GM23338 (cell line): ENCODE data around the gene NUDT4. TPM values are rescaled to one million over a fixed set of nuclear protein-coding genes. Genes with fewer than 3 reads are reported as not detected.

Experiments used
- ATAC-seq: fragments of 200-7000 bp; cut with Tn5 transposase; 3 replicates; pipeline ENCODE4 v1.9.1; 2020
- DNase-seq: peaks from one replicate; pipeline ENCODE4 v3.0.0-alpha.2; 2015; ENCODE audit warnings: low spot score
- H2AFZ ChIP-seq: fragments of 200-600 bp; sonication (generic); 2 replicates; pipeline ENCODE4 v1.8.0; 2016; ENCODE audit warnings: antibody characterized with exemption, mild to moderate bottlenecking, moderate library complexity
- H3F3A ChIP-seq: fragments of 200-600 bp; sonication (generic); replicated peaks from 2 replicates; pipeline ENCODE4 v1.8.0; 2017; ENCODE audit warnings: antibody characterized with exemption, mixed run types, low read depth
- H3K27ac ChIP-seq: fragments of 200-600 bp; sonication (generic); 2 replicates; pipeline ENCODE4 v1.6.1; 2016; ENCODE audit warnings: low read depth
- H3K27me3 ChIP-seq: fragments of 200-600 bp; sonication (generic); 2 replicates; pipeline ENCODE4 v1.8.0; 2016; ENCODE audit warnings: mild to moderate bottlenecking, mixed run types, moderate library complexity; ENCODE audit not compliant: insufficient read depth
- H3K36me3 ChIP-seq: fragments of 200-600 bp; sonication (generic); 2 replicates; pipeline ENCODE4 v1.8.0; 2016; ENCODE audit warnings: mild to moderate bottlenecking; ENCODE audit not compliant: insufficient read depth
- H3K4me1 ChIP-seq: fragments of 200-600 bp; sonication (generic); 2 replicates; pipeline ENCODE4 v1.8.0; 2016; ENCODE audit warnings: mild to moderate bottlenecking, moderate library complexity; ENCODE audit not compliant: insufficient read depth
- H3K4me2 ChIP-seq: fragments of 200-600 bp; sonication (generic); 2 replicates; pipeline ENCODE4 v1.7.1; 2017; ENCODE audit warnings: mixed run types
- H3K4me3 ChIP-seq: fragments of 200-600 bp; sonication (generic); 2 replicates; pipeline ENCODE4 v1.6.1; 2016; ENCODE audit warnings: mixed run types
- H3K79me2 ChIP-seq: fragments of 200-600 bp; sonication (generic); replicated peaks from 2 replicates; pipeline ENCODE4 v1.8.0; 2017; ENCODE audit warnings: mild to moderate bottlenecking; ENCODE audit not compliant: insufficient read depth
- H3K9me2 ChIP-seq: fragments of 200-600 bp; sonication (generic); 2 replicates; pipeline ENCODE4 v1.8.0; 2017; ENCODE audit not compliant: insufficient read depth
- H4K20me1 ChIP-seq: fragments of 200-600 bp; sonication (generic); replicated peaks from 2 replicates; pipeline ENCODE4 v1.8.0; 2017; ENCODE audit warnings: mild to moderate bottlenecking; ENCODE audit not compliant: insufficient read depth
- H3K27ac Mint-ChIP-seq: 2 replicates; pipeline ENCODE4 v1.8.0; 2020; ENCODE audit warnings: inconsistent platforms, mild to moderate bottlenecking, moderate library complexity, mixed read lengths
- H3K27me3 Mint-ChIP-seq: 3 replicates; pipeline ENCODE4 v1.8.0; 2022; ENCODE audit warnings: low read depth, mild to moderate bottlenecking, moderate library complexity, mixed read lengths, inconsistent platforms; ENCODE audit not compliant: insufficient read depth, poor library complexity
- H3K36me3 Mint-ChIP-seq: 3 replicates; pipeline ENCODE4 v1.8.0; 2021; ENCODE audit warnings: low read depth, mild to moderate bottlenecking, inconsistent platforms, moderate library complexity, mixed read lengths
- H3K4me1 Mint-ChIP-seq: 3 replicates; pipeline ENCODE4 v1.8.0; 2020; ENCODE audit warnings: mild to moderate bottlenecking, inconsistent platforms, mixed read lengths
- H3K4me3 Mint-ChIP-seq: 3 replicates; pipeline ENCODE4 v1.8.0; 2021; ENCODE audit warnings: moderate library complexity, mild to moderate bottlenecking, inconsistent platforms, mixed read lengths
- H3K9me3 Mint-ChIP-seq: 3 replicates; pipeline ENCODE4 v1.8.0; 2020; ENCODE audit warnings: moderate library complexity, mild to moderate bottlenecking, inconsistent platforms, mixed read lengths
- CREB1 ChIP-seq: fragments of 250-450 bp; sonication (Bioruptor Pico); IDR thresholded peaks from 2 replicates; pipeline ENCODE4 v1.5.0; 2020; ENCODE audit warnings: low read depth, mild to moderate bottlenecking, moderate library complexity
- CTCF ChIP-seq, 2 experiments: fragments of 200-600 bp in 1 of 2; sonication (generic) in 1 of 2; conservative IDR thresholded peaks; 2 replicates each; pipeline versions ENCODE4 v1.5.1 to v1.6.1; 2016 to 2017; ENCODE audit warnings: antibody characterized with exemption in 2 of 2, low read depth in 2 of 2, mild to moderate bottlenecking in 2 of 2, moderate library complexity in 1 of 2
- ETS1 ChIP-seq: IDR thresholded peaks from 2 replicates; pipeline ENCODE4 v1.6.1; 2016; ENCODE audit warnings: antibody characterized with exemption
- EZH2 ChIP-seq: fragments of 200-600 bp; sonication (generic); IDR thresholded peaks from one replicate; pipeline ENCODE4 v1.8.0; 2017; ENCODE audit warnings: antibody characterized with exemption, mild to moderate bottlenecking, low read depth; ENCODE audit not compliant: unreplicated experiment
- EZH2phosphoT487 ChIP-seq: fragments of 200-600 bp; sonication (generic); IDR thresholded peaks from one replicate; pipeline ENCODE4 v1.8.1; 2018; ENCODE audit warnings: antibody characterized with exemption; ENCODE audit not compliant: unreplicated experiment
- JUNB ChIP-seq: IDR thresholded peaks from one replicate; pipeline ENCODE4 v1.6.1; 2016; ENCODE audit warnings: antibody characterized with exemption; ENCODE audit not compliant: unreplicated experiment
- NANOG ChIP-seq: IDR thresholded peaks from 2 replicates; pipeline ENCODE4 v1.6.1; 2016; ENCODE audit warnings: antibody characterized with exemption, borderline replicate concordance
- POLR2AphosphoS5 ChIP-seq: IDR thresholded peaks from 2 replicates; pipeline ENCODE4 v1.6.1; 2016; ENCODE audit warnings: antibody characterized with exemption, low read depth
- REST ChIP-seq: IDR thresholded peaks from one replicate; pipeline ENCODE4 v1.6.1; 2018; ENCODE audit warnings: antibody characterized with exemption; ENCODE audit not compliant: unreplicated experiment
- STAT1 ChIP-seq: IDR thresholded peaks from one replicate; pipeline ENCODE4 v1.6.1; 2016; ENCODE audit warnings: antibody characterized with exemption; ENCODE audit not compliant: unreplicated experiment
- ZNF114 ChIP-seq: fragments of 250-450 bp; sonication (Bioruptor Pico); IDR thresholded peaks from 2 replicates; pipeline ENCODE4 v1.5.0; 2020; ENCODE audit warnings: mild to moderate bottlenecking, moderate library complexity
- ZNF331 ChIP-seq: fragments of 250-450 bp; sonication (Bioruptor Pico); IDR thresholded peaks from 2 replicates; pipeline ENCODE4 v1.5.0; 2020; ENCODE audit warnings: low read depth, mild to moderate bottlenecking, moderate library complexity
- ZNF462 ChIP-seq: fragments of 250-450 bp; sonication (Bioruptor Pico); IDR thresholded peaks from 2 replicates; pipeline ENCODE4 v1.5.0; 2020; ENCODE audit warnings: mild to moderate bottlenecking, moderate library complexity
- polyA plus RNA-seq: library from polyadenylated mRNA; unstranded; fragments of >200 nt; fragmentation: Nextera tagmentation; extraction: Ambion mirVana; gene quantifications from 2 replicates; pipeline ENCODE4 v1.2.1, GENCODE V29; 2016
- total RNA-seq: library from RNA; depleted of rRNA; stranded (reverse); fragments of >200 nt; shearing (Covaris generic); gene quantifications from 2 replicates; pipeline ENCODE4 v1.2.3, GENCODE V29; 2014

Gene NUDT4
- total and polyA plus RNA-seq, 2 experiments from 2014 or later, result 32.3 to 67.2 TPM

- H3K36me3 Mint-ChIP-seq, result peaks cover 8% of the 10 kb centered on the region; the same call in 2 of the 3 replicates
- H3K4me1 Mint-ChIP-seq, result peaks cover 49% of the 10 kb centered on the region
Observed at GRCh38 chr12:93379326-93379980, 1.7 kb downstream of the NUDT4 start.

More at GRCh38 chr12:93379326-93379980, 1.7 kb downstream of the NUDT4 start:
- Histone ChIP-seq H3K4me3 (peak overlapping the region; percentile 99), H3K9me2 (no peaks in the 10 kb centered on the region), H3K4me1 (peaks cover 61% of the 10 kb centered on the region), H4K20me1 (peaks cover 51% of the 10 kb centered on the region), H3F3A (peaks cover 11% of the 10 kb centered on the region; the same call in 1 of the 2 replicates), H3K79me2 (peaks cover 63% of the 10 kb centered on the region), H3K27ac (no peak overlapping the region), H3K36me3 (no peaks in the 10 kb centered on the region), H3K27me3 (no peaks in the 10 kb centered on the region), H2AFZ (no peak overlapping the region), H3K4me2 (peak overlapping the region; percentile 97)
- TF ChIP-seq ZNF114, result no peak
- TF ChIP-seq ZNF331 (CRISPR knock-in tag), result no peak
- no peak for TF ChIP-seq EZH2
- no peak for TF ChIP-seq ZNF462 (CRISPR knock-in tag)
- TF ChIP-seq JUNB, result no peak
- TF ChIP-seq NANOG, result no peak
- TF ChIP-seq POLR2AphosphoS5, result no peak
- TF ChIP-seq CTCF (conservative IDR thresholded peaks at IDR 0.05; ENCODE audit: low read depth in 2 of 2), result no peak
- TF ChIP-seq ETS1, result no peak
- TF ChIP-seq STAT1, result no peak
- TF ChIP-seq REST, result no peak
- no peak for TF ChIP-seq CREB1 (CRISPR knock-in tag)
- TF ChIP-seq EZH2phosphoT487, result no peak
- H3K9me3 Mint-ChIP-seq, result no peaks in the 10 kb centered on the region; the same call in 2 of the 3 replicates
- ATAC-seq, result no peak
- H3K4me3 Mint-ChIP-seq, result peak overlapping the region; percentile 99
- no peak overlapping the region; the same call in 1 of the 2 replicates for H3K27ac Mint-ChIP-seq
- peaks cover 14% of the 10 kb centered on the region for H3K27me3 Mint-ChIP-seq
- no peak for DNase-seq
